Measurements from ENCODE around the gene ADAMTSL1. TPM values are rescaled to one million over a fixed set of nuclear protein-coding genes. Genes with fewer than 3 reads are reported as not detected.

Gene ADAMTSL1
- total RNA-seq, 1 experiment from 2014 or later = not detected

DNA sequence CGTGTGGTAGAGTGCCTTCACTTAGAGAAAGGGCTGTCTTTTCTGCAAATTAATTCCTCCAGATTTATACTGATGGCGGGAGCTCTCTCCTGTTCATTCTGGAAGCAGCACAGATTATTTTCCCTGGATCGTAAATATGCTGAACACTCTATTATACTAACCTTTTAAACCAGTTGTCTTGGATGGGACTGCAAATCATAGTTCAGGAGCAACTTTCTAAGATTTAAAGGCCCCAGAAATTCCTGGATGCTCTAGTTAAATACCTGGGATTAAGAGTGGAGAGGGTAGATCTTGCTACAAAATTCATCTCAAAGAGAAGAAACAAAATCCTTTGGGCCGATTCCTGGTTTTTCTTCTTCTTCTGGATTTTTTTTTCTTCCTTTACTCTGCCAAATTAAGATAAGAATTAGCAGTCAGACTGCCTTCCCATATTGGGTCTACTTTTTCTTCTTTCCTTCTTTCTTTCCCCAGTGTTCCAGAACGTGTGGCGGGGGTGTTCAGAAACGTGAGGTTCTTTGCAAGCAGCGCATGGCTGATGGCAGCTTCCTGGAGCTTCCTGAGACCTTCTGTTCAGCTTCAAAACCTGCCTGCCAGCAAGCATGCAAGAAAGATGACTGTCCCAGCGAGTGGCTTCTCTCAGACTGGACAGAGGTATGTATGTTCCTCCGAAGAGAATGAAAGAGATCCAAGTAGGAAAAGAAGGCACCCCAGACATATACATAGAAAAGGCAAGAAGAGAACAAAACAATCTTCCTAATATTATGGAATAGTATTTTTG lies 296.4 kb downstream of the ADAMTSL1 start:
- in situ Hi-C loops (cut with HindIII; ENCODE audit: low pct_unique_long_range_greater_than_20kb, low sequenced_read_pairs) (no loop called here), intact Hi-C loops (cut with micrococcal nuclease; ENCODE audit: unreplicated experiment) (no loop called here)
- ATAC-seq (no peak), DNase-seq (ENCODE audit: low read depth, low spot score) (no peak)
- TF ChIP-seq POLR2AphosphoS5 (IDR thresholded peaks at IDR 0.05; ENCODE audit: low read depth, low read length) (no peak), REST (IDR thresholded peaks at IDR 0.05; ENCODE audit: insufficient read depth in 1 of 2, low read depth in 2 of 2, low read length in 1 of 2) (no peak), TCF7L2 (IDR thresholded peaks at IDR 0.05; ENCODE audit: low read depth, low read length) (no peak), SIN3A (IDR thresholded peaks at IDR 0.05; ENCODE audit: borderline replicate concordance, insufficient read depth, low read depth, low read length) (no peak), CTCF (IDR thresholded peaks at IDR 0.05) (no peak)
- ChIA-PET CTCF (no interaction called here), POLR2A (no interaction called here)
- BruUV-seq (replicated peaks) = no TSS peak
- no peaks in the 10 kb centered on the region for H3K4me1 ChIP-seq (ENCODE audit: control insufficient read depth, insufficient read depth, low read length)
- H3K27me3 ChIP-seq (ENCODE audit: control insufficient read depth, insufficient read depth, low read length) = no peaks in the 10 kb centered on the region
- no peak overlapping the region for H3K27ac ChIP-seq (ENCODE audit: low read length)
- no peaks in the 10 kb centered on the region for H3K36me3 ChIP-seq (ENCODE audit: control insufficient read depth, insufficient read depth, low read length)
- H3K4me3 ChIP-seq (ENCODE audit: low read depth in 2 of 2, low read length in 2 of 2) = no peak overlapping the region
- H3K9me3 ChIP-seq (ENCODE audit: control insufficient read depth, insufficient read depth, low read depth, low read length) = no peaks in the 10 kb centered on the region

- H3K27me3 ChIP-seq (ENCODE audit: control insufficient read depth, insufficient read depth, low read length) = no peaks in the 10 kb centered on the region
- CTCF ChIA-PET = no interaction called here
- DNase-seq (ENCODE audit: low read depth, low spot score) (no peak), ATAC-seq (no peak)
- H3K4me1 ChIP-seq (ENCODE audit: control insufficient read depth, insufficient read depth, low read length) = no peaks in the 10 kb centered on the region
- in situ Hi-C loops (cut with HindIII; ENCODE audit: low pct_unique_long_range_greater_than_20kb, low sequenced_read_pairs) (no loop called here), intact Hi-C loops (cut with micrococcal nuclease; ENCODE audit: unreplicated experiment) (no loop called here)
- H3K4me3 ChIP-seq (ENCODE audit: low read depth in 2 of 2, low read length in 2 of 2) = no peak overlapping the region
- no peak overlapping the region for H3K27ac ChIP-seq (ENCODE audit: low read length)
- TF ChIP-seq REST (IDR thresholded peaks at IDR 0.05; ENCODE audit: insufficient read depth in 1 of 2, low read depth in 2 of 2, low read length in 1 of 2) = no peak
- TF ChIP-seq SIN3A (IDR thresholded peaks at IDR 0.05; ENCODE audit: borderline replicate concordance, insufficient read depth, low read depth, low read length) = no peak
- no peak for TF ChIP-seq TCF7L2 (IDR thresholded peaks at IDR 0.05; ENCODE audit: low read depth, low read length)
- no peak for TF ChIP-seq POLR2AphosphoS5 (IDR thresholded peaks at IDR 0.05; ENCODE audit: low read depth, low read length)
- TF ChIP-seq CTCF (IDR thresholded peaks at IDR 0.05) = no peak
- BruUV-seq (replicated peaks) = no TSS peak
- no peaks in the 10 kb centered on the region for H3K9me3 ChIP-seq (ENCODE audit: control insufficient read depth, insufficient read depth, low read depth, low read length)
- no peaks in the 10 kb centered on the region for H3K36me3 ChIP-seq (ENCODE audit: control insufficient read depth, insufficient read depth, low read length)
- POLR2A ChIA-PET = no interaction called here
Observed at GRCh38 chr9:18771011-18771410, 297.1 kb downstream of the ADAMTSL1 start.

Data from Panc1 (cell line).